HG02642 (cell line): ENCODE data around the gene CAMTA1.
A peak's percentile ranks its signal among the peaks of the same experiment; 100 is the strongest.

Source experiments
- ATAC-seq: cut with Tn5 transposase; IDR thresholded peaks from one replicate; pipeline ENCODE4 v1.9.1; 2021; ENCODE audit warnings: mild to moderate bottlenecking; ENCODE audit not compliant: unreplicated experiment, poor library complexity

Gene CAMTA1

DNA sequence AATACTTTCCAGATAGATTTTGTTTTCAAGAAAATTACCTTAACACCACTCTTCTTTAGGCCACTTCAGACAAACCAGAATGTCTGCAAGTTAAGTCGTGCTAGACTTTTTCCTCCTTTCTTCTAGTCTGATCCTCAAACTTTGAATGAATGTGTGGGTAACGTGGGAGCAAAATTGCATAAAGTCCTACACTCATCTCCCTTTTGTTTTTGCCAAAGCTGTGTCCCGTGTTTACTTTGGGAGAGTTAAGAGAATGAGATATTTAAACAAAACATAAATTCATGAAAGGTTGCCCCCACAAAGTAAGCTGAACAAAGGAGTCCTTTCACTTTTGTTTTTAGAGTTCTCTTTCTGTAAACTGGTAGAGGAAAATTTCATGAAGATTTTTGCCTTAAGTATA lies 969.0 kb downstream of the CAMTA1 start:
- no peak for ATAC-seq

DNA sequence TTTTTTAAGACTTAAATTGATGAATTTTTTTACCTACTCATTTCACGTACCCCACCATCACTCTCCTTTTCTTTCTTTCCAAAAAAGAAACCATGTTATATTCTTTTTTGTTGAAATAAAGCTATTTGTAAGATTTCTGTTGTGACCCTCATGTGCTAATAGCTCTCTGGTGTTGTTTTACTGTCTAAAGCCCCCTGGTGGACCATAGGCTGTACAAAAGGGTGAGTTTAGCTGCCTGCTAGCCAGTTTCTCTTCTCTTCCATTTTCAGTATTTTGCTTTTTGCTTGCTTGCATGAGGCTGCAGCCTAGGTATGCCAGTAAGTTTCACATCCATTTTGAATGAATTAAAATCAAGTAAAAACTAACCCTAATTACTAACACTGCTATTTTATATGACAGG lies 970.2 kb downstream of the CAMTA1 start:
- no peak for ATAC-seq

DNA sequence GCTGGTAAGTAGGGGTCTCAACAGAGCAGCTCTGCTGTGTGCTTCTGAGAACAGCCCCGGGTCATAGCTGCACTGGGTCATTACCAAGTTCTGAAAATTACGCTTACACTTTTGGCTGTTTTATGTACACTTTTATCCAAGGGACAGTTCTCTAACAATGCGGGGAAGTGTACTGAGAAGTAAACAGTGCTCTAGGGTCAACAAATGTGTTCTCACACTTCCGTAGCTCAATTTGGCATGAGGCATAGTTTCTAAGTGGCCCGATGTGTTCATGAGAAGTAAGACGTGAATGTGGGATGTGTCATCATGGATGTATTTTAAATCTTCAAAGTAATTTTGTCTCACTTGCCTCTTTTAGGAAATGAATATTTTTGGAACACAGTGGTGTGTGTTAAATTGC lies 975.0 kb downstream of the CAMTA1 start:
- ATAC-seq, result no peak

DNA sequence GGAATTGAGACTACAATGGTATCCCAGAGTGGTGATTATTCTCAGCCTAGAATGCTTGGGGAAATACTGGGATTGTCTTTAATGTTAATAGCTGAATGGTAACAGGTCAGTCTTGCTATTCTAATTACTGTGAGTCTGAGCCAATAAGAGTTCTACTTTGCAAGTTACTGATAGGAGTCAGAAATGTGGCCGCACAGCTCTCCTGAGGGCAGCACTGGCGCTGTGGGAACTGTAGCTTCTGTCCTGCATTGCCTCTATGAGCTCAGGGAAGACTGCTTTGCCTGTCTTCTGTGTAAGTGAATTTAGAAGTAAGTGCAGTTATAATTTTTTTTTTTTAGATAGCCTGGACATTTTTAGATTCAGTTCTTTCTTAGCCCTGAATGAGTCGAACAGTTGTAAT lies 975.8 kb downstream of the CAMTA1 start:
- ATAC-seq, result no peak

- no peak for ATAC-seq
Observed at GRCh38 chr1:7767176-7767575, 981.9 kb downstream of the CAMTA1 start.

DNA sequence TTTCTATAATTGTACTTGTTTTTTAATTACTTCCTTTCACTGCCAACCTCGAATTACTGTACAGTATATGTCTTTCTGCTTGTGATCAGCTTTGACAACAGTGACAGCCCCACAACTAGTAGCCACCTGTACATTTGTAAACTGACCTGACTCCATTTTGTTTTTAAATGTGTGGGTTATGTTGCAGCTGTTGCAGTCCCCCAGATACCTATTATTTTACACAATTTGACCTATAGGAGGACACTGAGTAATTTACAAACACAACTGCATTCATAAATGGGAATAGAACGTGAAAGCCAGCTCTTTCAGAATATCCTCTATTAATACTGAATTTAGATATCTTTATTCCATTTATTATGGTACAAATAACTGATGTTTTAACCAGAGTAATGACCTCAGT lies 983.3 kb downstream of the CAMTA1 start:
- no peak for ATAC-seq

GRCh38 chr1:7769673-7770412 lies 984.6 kb downstream of the CAMTA1 start:
- ATAC-seq, result no peak

DNA sequence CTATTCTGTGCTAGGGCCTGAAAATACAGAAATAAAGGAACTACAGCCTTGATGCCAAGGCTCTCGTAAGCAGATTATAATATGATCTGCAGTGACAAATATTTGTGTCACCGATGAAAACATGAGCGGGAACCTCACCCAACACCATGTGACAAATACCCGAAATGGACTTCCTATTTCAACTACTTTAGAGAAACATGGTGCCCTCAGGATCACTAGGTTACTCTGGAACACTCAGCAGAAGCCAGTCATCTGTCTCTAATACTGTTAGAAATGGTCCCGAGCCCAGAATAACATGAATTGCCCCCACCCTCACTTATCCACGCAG lies 985.4 kb downstream of the CAMTA1 start:
- no peak for ATAC-seq

DNA sequence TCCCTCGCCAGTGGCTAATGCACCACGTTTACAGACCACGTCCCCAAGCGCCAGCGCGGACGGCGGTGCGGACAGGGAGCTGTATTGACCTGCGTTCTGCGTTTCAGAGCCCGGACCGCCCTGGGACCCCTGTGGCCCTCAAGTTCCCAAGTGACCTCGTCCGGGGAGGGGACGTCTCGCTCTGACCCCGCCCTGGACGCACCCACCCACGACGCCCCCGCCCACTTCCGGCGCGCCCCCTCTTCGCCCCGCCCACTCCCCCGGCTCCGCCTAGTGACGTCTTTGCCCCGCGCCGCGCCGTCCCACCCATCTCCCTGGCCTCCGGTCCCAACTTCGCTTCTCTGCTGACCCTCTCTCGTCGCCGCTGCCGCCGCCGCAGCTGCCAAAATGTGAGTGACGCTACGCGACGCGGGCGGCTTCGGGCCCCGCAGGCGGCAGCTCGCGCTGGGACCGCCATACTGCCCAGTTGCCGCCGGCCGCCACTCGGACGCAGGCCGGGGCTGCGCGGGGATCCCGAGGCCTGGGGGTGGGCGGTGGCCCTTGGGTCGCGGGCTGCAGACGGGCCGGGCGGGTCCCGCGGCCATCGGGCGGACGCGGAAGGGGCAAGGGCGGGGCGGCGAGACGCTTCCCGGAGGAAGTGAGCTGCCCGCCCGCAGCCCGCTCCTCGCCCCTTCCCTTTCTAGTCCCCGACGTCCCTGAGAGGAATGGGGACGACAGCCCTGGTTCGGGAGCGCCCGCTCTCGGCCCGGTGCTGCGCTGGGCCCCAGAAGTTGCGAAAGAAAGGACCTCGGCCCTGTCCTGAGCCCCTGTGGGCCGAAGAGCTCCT lies 986.0 kb downstream of the CAMTA1 start, which contains the start of gene VAMP3:
Gene VAMP3, plus strand, starts transcription at position 300 of the 826 bp plus-strand sequence. Its CDS starts 88 bp downstream, at position 388.
- ATAC-seq, result peak; percentile 79

- no peak for ATAC-seq
Observed at GRCh38 chr1:7771823-7772299, 986.6 kb downstream of the CAMTA1 start.

GRCh38 chr1:7777591-7777990 lies 992.3 kb downstream of the CAMTA1 start:
- no peak for ATAC-seq

DNA sequence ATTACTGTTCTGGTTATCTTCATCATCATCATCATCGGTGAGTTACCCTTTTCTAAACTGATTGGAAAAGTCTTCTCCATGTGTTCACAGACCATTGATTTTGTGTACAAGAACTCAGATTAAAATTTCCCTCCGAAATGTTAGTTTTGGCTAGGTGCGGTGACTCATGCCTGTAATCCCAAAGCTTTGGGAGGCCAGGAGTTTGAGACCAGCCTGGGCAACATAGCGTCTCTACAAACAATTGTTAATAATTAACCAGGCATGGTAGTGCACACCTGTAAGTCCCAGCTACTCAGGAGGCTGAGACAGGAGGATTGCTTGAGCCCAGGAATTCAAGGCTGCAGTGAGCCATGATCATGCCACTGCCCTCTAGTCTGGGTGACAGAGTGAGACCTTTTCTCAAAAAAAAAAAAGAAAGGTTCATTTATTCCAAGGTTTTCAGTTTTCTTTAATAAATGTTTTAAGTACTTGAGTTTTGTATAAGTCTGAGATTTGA lies 992.9 kb downstream of the CAMTA1 start:
- no peak for ATAC-seq

DNA sequence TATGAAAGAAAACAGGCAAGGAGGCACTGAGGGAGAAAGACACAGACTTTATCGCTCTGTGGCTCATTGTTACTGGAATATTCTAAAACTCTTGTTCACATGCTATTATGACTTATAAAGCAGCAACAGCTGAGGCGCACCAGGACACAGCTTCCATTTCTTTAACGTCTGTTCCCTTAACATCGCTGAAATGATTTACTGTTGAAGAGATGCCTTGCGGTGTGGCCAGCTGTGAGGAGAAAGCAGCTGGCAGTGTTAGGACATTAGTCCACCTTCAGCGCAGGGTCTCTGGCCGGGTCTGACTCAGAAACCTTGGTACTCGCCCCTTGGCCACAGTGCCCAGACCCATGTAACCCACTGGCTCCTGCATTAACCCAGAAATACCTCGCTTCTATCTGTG lies 995.7 kb downstream of the CAMTA1 start:
- no peak for ATAC-seq

GRCh38 chr1:7781501-7781900 lies 996.2 kb downstream of the CAMTA1 start:
- ATAC-seq, result no peak

DNA sequence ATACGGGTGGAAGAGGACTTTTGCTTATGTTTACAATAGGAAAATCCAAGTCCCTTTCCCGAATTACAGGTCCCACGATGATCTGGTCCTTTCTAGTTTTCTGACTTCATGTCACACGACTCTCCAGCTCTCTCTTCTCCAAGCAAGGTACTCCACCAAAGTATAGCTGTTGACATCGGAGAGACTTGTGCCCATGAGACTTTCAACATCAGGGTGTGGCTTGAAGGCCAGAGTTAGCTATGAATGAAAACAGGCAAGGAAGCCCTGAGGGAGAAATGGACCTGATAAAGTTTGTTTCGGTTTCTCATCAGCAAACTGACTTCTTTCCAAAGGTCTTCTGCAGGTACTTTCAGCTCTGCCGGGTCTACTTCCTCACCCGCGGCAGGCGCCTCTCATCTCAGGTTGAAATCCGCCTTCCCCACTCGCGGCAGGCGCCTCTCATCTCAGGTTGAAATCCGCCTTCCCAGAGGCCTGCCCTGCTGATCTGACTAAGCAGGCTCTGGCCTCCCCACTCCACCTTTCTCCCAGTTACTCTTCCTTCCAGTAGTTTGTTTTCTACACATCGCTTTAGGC lies 996.8 kb downstream of the CAMTA1 start:
- no peak for ATAC-seq

DNA sequence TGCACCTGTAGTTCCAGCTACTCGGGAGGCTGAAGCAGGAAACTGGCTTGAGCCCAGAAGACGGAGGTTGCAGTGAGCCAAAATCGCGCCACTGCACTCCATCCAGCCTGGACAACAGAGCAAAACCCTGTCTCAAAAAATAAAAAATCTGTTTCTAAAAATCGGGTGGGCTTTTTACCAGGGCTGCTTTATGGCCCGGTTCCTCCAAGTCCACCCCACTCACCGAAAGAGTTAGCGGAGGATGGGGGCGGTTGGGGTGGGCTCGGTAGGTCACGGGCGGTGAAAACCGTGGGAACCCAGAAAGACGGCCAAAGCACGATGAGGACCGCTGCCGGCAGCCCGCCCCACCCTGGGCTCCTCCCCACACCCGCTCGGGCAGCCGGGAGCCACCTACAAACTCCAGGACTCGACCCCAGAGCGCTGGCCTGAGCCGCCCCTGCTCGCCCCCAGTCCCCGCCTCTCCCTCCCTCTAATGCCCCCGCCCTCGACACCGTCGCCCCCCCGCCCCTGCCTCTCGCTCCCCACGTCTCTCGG lies 998.0 kb downstream of the CAMTA1 start:
- no peak for ATAC-seq

- ATAC-seq, result peak; percentile 91
Observed at GRCh38 chr1:7783826-7784491, 998.7 kb downstream of the CAMTA1 start, which contains the start of gene PER3. PER3 (plus strand) TSS chr1:7784291; CDS start chr1:7784878, 587 bp downstream.

- peak; percentile 2 for ATAC-seq
Observed at GRCh38 chr1:7784492-7785071, 999.3 kb downstream of the CAMTA1 start.

GRCh38 chr1:7785108-7785507 lies 999.9 kb downstream of the CAMTA1 start:
- no peak for ATAC-seq

GRCh38 chr1:7786795-7787194 lies 1001.5 kb downstream of the CAMTA1 start:
- ATAC-seq, result no peak
